ENCODE measurements around the gene CERS6. TPM values are rescaled to one million over a fixed set of nuclear protein-coding genes. Genes with fewer than 3 reads are reported as not detected.
"Not testable (repeated sequence)": the region's sequence is repeated elsewhere in the genome, so short reads cannot be mapped to it uniquely, and the experiment has no call there.

CERS6 gene
- total RNA-seq, 4 donors from 2014 or later, result 42.3 to 62.1 (median 50.6) TPM

DNA sequence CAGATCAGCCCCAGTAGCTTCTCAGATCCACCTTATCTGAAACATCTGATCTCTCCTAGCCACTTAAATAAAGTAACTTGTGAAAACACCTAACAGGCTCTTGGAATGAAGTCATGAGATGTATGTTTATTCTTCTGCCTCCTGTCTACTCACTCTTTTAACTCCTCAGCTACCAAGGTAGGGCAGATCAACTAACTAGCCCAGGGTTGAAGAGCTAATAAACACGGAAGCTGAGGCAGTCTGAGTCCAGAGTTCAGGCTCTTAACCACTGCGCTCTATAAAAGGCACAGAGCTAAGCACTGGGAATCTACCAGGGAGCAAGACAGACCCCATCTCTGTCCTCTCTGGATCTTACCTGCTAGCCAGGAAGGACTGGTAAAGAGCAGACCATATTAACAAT, 37.1 kb downstream of the CERS6 start:
- WGBS, 2 donors (ENCODE audit: low coverage in 1 of 2), result 59 to 83% methylated on average over 1 to 2 of the region's 2 CpGs
- peak in 2 of 3 donors; percentile 50 to 71 for TF ChIP-seq POLR2AphosphoS5 (IDR thresholded peaks at IDR 0.05)
- TF ChIP-seq POLR2A (IDR thresholded peaks at IDR 0.05), result peak; percentile 52
- peaks cover 0 to 48% (median 33%) of the 10 kb centered on the region in 4 donors for H3K4me1 ChIP-seq

DNA sequence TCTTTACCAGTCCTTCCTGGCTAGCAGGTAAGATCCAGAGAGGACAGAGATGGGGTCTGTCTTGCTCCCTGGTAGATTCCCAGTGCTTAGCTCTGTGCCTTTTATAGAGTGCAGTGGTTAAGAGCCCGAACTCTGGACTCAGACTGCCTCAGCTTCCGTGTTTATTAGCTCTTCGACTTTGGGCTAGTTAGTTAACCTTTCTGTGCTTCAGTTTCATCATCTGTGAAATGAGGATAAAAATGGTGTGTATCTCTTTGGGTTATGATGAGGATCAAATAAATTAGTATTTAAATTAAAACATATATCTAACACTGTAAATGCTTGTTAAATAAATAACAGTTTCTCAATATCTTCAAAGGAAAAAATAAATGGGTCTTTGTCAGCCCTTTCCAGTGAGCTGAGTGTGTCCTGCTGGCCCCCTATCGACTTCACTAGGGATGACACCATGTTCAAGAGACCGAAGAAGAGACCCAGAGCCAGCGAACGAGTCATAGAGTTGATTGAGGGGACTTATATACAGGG, 38.2 kb downstream of the CERS6 start:
- no peak overlapping the region for H3K4me3 ChIP-seq
- peaks cover 0 to 43% (median 32%) of the 10 kb centered on the region in 4 donors for H3K4me1 ChIP-seq
- H3K36me3 ChIP-seq, result no peaks in the 10 kb centered on the region
- H3K27ac ChIP-seq, result peak overlapping the region; percentile 70 to 75 (median 72)
- DNase-seq, result peak; percentile 35
- H3K9me3 ChIP-seq, result no peaks in the 10 kb centered on the region
- H3K27me3 ChIP-seq, result no peaks in the 10 kb centered on the region
- TF ChIP-seq CTCF (IDR thresholded peaks at IDR 0.05) (peak; percentile 8 to 60 (median 35)), EP300 (IDR thresholded peaks at IDR 0.05; ENCODE audit: low read depth) (no peak), POLR2A (IDR thresholded peaks at IDR 0.05) (peak; percentile 28), POLR2AphosphoS5 (IDR thresholded peaks at IDR 0.05) (peak in 1 of 3 donors; percentile 29)
- intact Hi-C loops (cut with DNase I; ENCODE audit: low total_unique reads) (no loop called here), in situ Hi-C loops (cut with MboI; ENCODE audit: low pct_ligation_motif_present in 1 of 4, low pct_unique_long_range_greater_than_20kb in 1 of 4, low sequenced_read_pairs in 3 of 4) (no loop called here)
- 41 to 68% methylated on average over 4 to 7 of the region's 7 CpGs for WGBS, 2 donors (ENCODE audit: low coverage in 1 of 2)

More for the DNA sequence above, 37.1 kb downstream of the CERS6 start:
- H3K36me3 ChIP-seq; H3K27me3 ChIP-seq; in situ Hi-C loops (cut with MboI; ENCODE audit: low pct_ligation_motif_present in 1 of 4, low pct_unique_long_range_greater_than_20kb in 1 of 4, low sequenced_read_pairs in 3 of 4); H3K9me3 ChIP-seq; H3K4me3 ChIP-seq; intact Hi-C loops (cut with DNase I; ENCODE audit: low total_unique reads): not testable (repeated sequence)
- peak; percentile 49 for DNase-seq
- peak overlapping the region; percentile 70 to 75 (median 72) for H3K27ac ChIP-seq

GRCh38 chr2:168495524-168495923, 39.5 kb downstream of the CERS6 start:
- Histone ChIP-seq H3K9me3 (no peaks in the 10 kb centered on the region), H3K27ac (no peak overlapping the region), H3K4me1 (peaks cover 0 to 32% (median 21%) of the 10 kb centered on the region in 4 donors), H3K4me3 (no peak overlapping the region), H3K27me3 (no peaks in the 10 kb centered on the region), H3K36me3 (no peaks in the 10 kb centered on the region)
- in situ Hi-C loops (cut with MboI; ENCODE audit: low pct_ligation_motif_present in 1 of 4, low pct_unique_long_range_greater_than_20kb in 1 of 4, low sequenced_read_pairs in 3 of 4), result no loop called here
- DNase-seq, result no peak
- WGBS, 2 donors (ENCODE audit: low coverage in 1 of 2), result 29 to 52% methylated on average over 1 of the region's 1 CpG
- TF ChIP-seq EP300 (IDR thresholded peaks at IDR 0.05; ENCODE audit: low read depth), result no peak
- TF ChIP-seq POLR2AphosphoS5 (IDR thresholded peaks at IDR 0.05), result no peak
- TF ChIP-seq POLR2A (IDR thresholded peaks at IDR 0.05), result no peak
- no peak for TF ChIP-seq CTCF (IDR thresholded peaks at IDR 0.05)
- intact Hi-C loops (cut with DNase I; ENCODE audit: low total_unique reads), result no loop called here

- no peak overlapping the region for H3K27ac ChIP-seq
- no peaks in the 10 kb centered on the region for H3K36me3 ChIP-seq
- peaks cover 0 to 21% (median 17%) of the 10 kb centered on the region in 4 donors for H3K4me1 ChIP-seq
- H3K27me3 ChIP-seq, result no peaks in the 10 kb centered on the region
- H3K4me3 ChIP-seq, result no peak overlapping the region
- no peaks in the 10 kb centered on the region for H3K9me3 ChIP-seq
- intact Hi-C loops (cut with DNase I; ENCODE audit: low total_unique reads) (no loop called here), in situ Hi-C loops (cut with MboI; ENCODE audit: low pct_ligation_motif_present in 1 of 4, low pct_unique_long_range_greater_than_20kb in 1 of 4, low sequenced_read_pairs in 3 of 4) (no loop called here)
- 61 to 63% methylated on average over 2 of the region's 2 CpGs for WGBS, 2 donors (ENCODE audit: low coverage in 1 of 2)
- TF ChIP-seq EP300 (IDR thresholded peaks at IDR 0.05; ENCODE audit: low read depth) (no peak), POLR2A (IDR thresholded peaks at IDR 0.05) (no peak), CTCF (IDR thresholded peaks at IDR 0.05) (no peak), POLR2AphosphoS5 (IDR thresholded peaks at IDR 0.05) (no peak)
- no peak for DNase-seq
Observed at GRCh38 chr2:168496906-168497305, 40.8 kb downstream of the CERS6 start.

- DNase-seq, result no peak
- Histone ChIP-seq H3K36me3 (no peaks in the 10 kb centered on the region), H3K27ac (no peak overlapping the region), H3K4me3 (no peak overlapping the region), H3K4me1 (peaks cover 0 to 14% (median 4%) of the 10 kb centered on the region in 4 donors), H3K27me3 (no peaks in the 10 kb centered on the region), H3K9me3 (no peaks in the 10 kb centered on the region)
- WGBS, 2 donors (ENCODE audit: low coverage in 1 of 2), result 62 to 65% methylated on average over 4 of the region's 4 CpGs
- in situ Hi-C loops (cut with MboI; ENCODE audit: low pct_ligation_motif_present in 1 of 4, low pct_unique_long_range_greater_than_20kb in 1 of 4, low sequenced_read_pairs in 3 of 4) (no loop called here), intact Hi-C loops (cut with DNase I; ENCODE audit: low total_unique reads) (no loop called here)
- TF ChIP-seq POLR2AphosphoS5 (IDR thresholded peaks at IDR 0.05) (no peak), CTCF (IDR thresholded peaks at IDR 0.05) (no peak), POLR2A (IDR thresholded peaks at IDR 0.05) (no peak), EP300 (IDR thresholded peaks at IDR 0.05; ENCODE audit: low read depth) (no peak)
Observed at GRCh38 chr2:168499500-168499899, 43.4 kb downstream of the CERS6 start.

Measured in transverse colon (tissue), 4 donors.